A549 (cell line): ENCODE measurements around the gene PNPLA1. TPM values are rescaled to one million over a fixed set of nuclear protein-coding genes. Genes with fewer than 3 reads are reported as not detected.

ENCODE experiments used
- ATAC-seq, 2 experiments: fragments of 200-7000 bp in 1 of 2; fragments of >200 bp in 1 of 2; cut with Nextera tagmentation in 1 of 2; cut with Tn5 transposase in 1 of 2; 3 replicates each; pipeline versions ENCODE4 v1.8.0 to v1.9.1; 2018 to 2020; ENCODE audit warnings: mild to moderate bottlenecking in 1 of 2, moderate library complexity in 1 of 2
- CTCF ChIA-PET: fragments of 300-600 bp; sonication (Branson Sonifier 250); formaldehyde crosslinking; extraction: SDS; loops from one replicate; lab custom pipeline; 2021; ENCODE audit warnings: antibody characterized with exemption, inconsistent platforms; lab: Yijun Ruan, JAX
- POLR2A ChIA-PET: fragments of 350-600 bp; formaldehyde crosslinking; extraction: SDS; loops from one replicate; lab custom pipeline; 2021; ENCODE audit warnings: antibody characterized with exemption, inconsistent platforms; lab: Yijun Ruan, JAX
- DNase-seq, 2 experiments: peaks; one replicate each; pipeline versions ENCODE4 v3.0.0 to v3.0.0-alpha.2; 2011 to 2016; ENCODE audit warnings: low read depth in 1 of 2, low spot score in 1 of 2
- FAIRE-seq: peaks from 2 replicates; lab custom pipeline; 2011; peaks lifted over from hg19 to GRCh38; lab: Jason Lieb, UNC
- H3K27ac ChIP-seq, 2 experiments: fragments of >200 bp; sonication (Bioruptor Twin); formaldehyde crosslinking; 3 replicates each; pipeline ENCODE4 v1.5.1; 2016 to 2017
- H3K4me1 ChIP-seq: fragments of >200 bp; sonication (Bioruptor Twin); formaldehyde crosslinking; 3 replicates; pipeline ENCODE4 v1.6.1; 2016
- H3K4me2 ChIP-seq: fragments of >200 bp; sonication (Bioruptor Twin); formaldehyde crosslinking; 3 replicates; pipeline ENCODE4 v1.6.1; 2016
- H3K4me3 ChIP-seq: fragments of >200 bp; sonication (Bioruptor Twin); formaldehyde crosslinking; 3 replicates; pipeline ENCODE4 v1.5.1; 2016
- H3K9me3 ChIP-seq: fragments of >200 bp; sonication (Bioruptor Twin); formaldehyde crosslinking; 3 replicates; pipeline ENCODE4 v1.6.1; 2016
- BHLHE40 ChIP-seq: IDR thresholded peaks from 2 replicates; pipeline ENCODE4 v1.6.1; 2012; ENCODE audit warnings: low read depth, low read length, inconsistent platforms
- EHF ChIP-seq: fragments of 250-450 bp; sonication (Bioruptor Pico); IDR thresholded peaks from 2 replicates; pipeline ENCODE4 v1.5.0; 2020; ENCODE audit warnings: mild to moderate bottlenecking
- ESRRA ChIP-seq: fragments of 150-350 bp; IDR thresholded peaks from 2 replicates; pipeline ENCODE4 v1.6.1; 2014; ENCODE audit warnings: mild to moderate bottlenecking, low read length, borderline replicate concordance
- GATA3 ChIP-seq: IDR thresholded peaks from 2 replicates; pipeline ENCODE4 v1.6.1; 2012; ENCODE audit warnings: borderline replicate concordance
- HDAC2 ChIP-seq: fragments of 200-600 bp; sonication (generic); IDR thresholded peaks from 2 replicates; pipeline ENCODE4 v1.6.1; 2016
- HMGXB4 ChIP-seq: fragments of 250-450 bp; sonication (Bioruptor Pico); IDR thresholded peaks from 2 replicates; pipeline ENCODE4 v1.5.0; 2021; ENCODE audit warnings: mild to moderate bottlenecking, moderate library complexity, borderline replicate concordance
- KDM5A ChIP-seq: fragments of 200-600 bp; sonication (generic); IDR thresholded peaks from 2 replicates; pipeline ENCODE4 v1.6.1; 2016; ENCODE audit warnings: antibody characterized with exemption, mild to moderate bottlenecking
- NPAS2 ChIP-seq: fragments of 250-450 bp; sonication (Bioruptor Pico); IDR thresholded peaks from 2 replicates; pipeline ENCODE4 v1.8.0; 2022; ENCODE audit warnings: mild to moderate bottlenecking, moderate library complexity, borderline replicate concordance
- PBX3 ChIP-seq: IDR thresholded peaks from 2 replicates; pipeline ENCODE4 v1.6.1; 2012
- PHF8 ChIP-seq: fragments of 200-600 bp; sonication (generic); IDR thresholded peaks from 2 replicates; pipeline ENCODE4 v1.6.1; 2016; ENCODE audit warnings: low read depth, mild to moderate bottlenecking, antibody characterized with exemption, moderate library complexity, borderline replicate concordance
- RAD21 ChIP-seq, 2 experiments: fragments of >200 bp in 1 of 2; sonication (Bioruptor Twin) in 1 of 2; formaldehyde crosslinking in 1 of 2; IDR thresholded peaks in 1 of 2; conservative IDR thresholded peaks in 1 of 2; 2 replicates in 1 of 2; 3 replicates in 1 of 2; pipeline ENCODE4 v1.6.1; 2012 to 2018; ENCODE audit warnings: inconsistent platforms in 1 of 2
- USF2 ChIP-seq: fragments of 450-650 bp; IDR thresholded peaks from 2 replicates; pipeline ENCODE4 v1.6.1; 2014; ENCODE audit warnings: antibody characterized with exemption
- WGBS: methylation state at CpG from one replicate; pipeline ENCODE4 v1.1.6; 2017; ENCODE audit errors: missing lambda C conversion rate; 5-methylcytosine and 5-hydroxymethylcytosine counted together
- polyA plus RNA-seq, 4 experiments: library from polyadenylated mRNA; depleted of rRNA in 3 of 4; stranded (reverse); fragments of >200 nt; fragmentation: RNase III in 1 of 4; extraction: RNeasy Plus Mini Kit Qiagen cat#74134 plus additional on column Dnase treatment in 1 of 4; gene quantifications; 2 replicates in 3 of 4; 3 replicates in 1 of 4; pipeline ENCODE4 v1.2.3, GENCODE V29; 2011 to 2017

The PNPLA1 gene
- polyA plus RNA-seq, 2 of the 4 experiments (the other 2 are of a cell fraction), result 0.09 TPM; not detected in 1

GRCh38 chr6:36242626-36243025 lies 27.2 kb upstream of the PNPLA1 start (continued):
- TF ChIP-seq PHF8 (no peak), HDAC2 (no peak)

- POLR2A ChIA-PET, result no interaction called here
- no peak for DNase-seq
- no peak for TF ChIP-seq RAD21 (conservative IDR thresholded peaks at IDR 0.05 in 1 of 2, IDR thresholded peaks at IDR 0.05 in 1 of 2)
- no peak for ATAC-seq
- 44% methylated on average over 3 of the region's 3 CpGs for WGBS
- Histone ChIP-seq H3K4me3 (no peak overlapping the region), H3K9me3 (no peaks in the 10 kb centered on the region), H3K4me1 (no peaks in the 10 kb centered on the region), H3K4me2 (no peak overlapping the region), H3K27ac (no peak overlapping the region)
- CTCF ChIA-PET, result interaction anchor here (1.2 to 1.9 kb wide), 3 partner anchors 59 to 109 kb away, joined by 3 to 6 read pairs (median 4); no protein-coding TSS in a partner anchor
- no peak for FAIRE-seq
These were observed 26.2 kb upstream of the PNPLA1 start for GRCh38 chr6:36243562-36244212.

- TF ChIP-seq BHLHE40 (no peak), KDM5A (no peak), HMGXB4 (CRISPR knock-in tag) (no peak), RAD21 (conservative IDR thresholded peaks at IDR 0.05 in 1 of 2, IDR thresholded peaks at IDR 0.05 in 1 of 2) (no peak), GATA3 (no peak), EHF (CRISPR knock-in tag) (no peak)
- Histone ChIP-seq H3K9me3 (no peaks in the 10 kb centered on the region), H3K4me2 (no peak overlapping the region), H3K4me3 (no peak overlapping the region), H3K4me1 (no peaks in the 10 kb centered on the region), H3K27ac (no peak overlapping the region)
- CTCF ChIA-PET, result interaction anchor here (0.5 to 1.9 kb wide), 3 partner anchors 58 to 149 kb away, joined by 3 to 6 read pairs (median 3); no protein-coding TSS in a partner anchor
- no peak for ATAC-seq
- POLR2A ChIA-PET, result no interaction called here
- DNase-seq, result no peak
- WGBS, result 80% methylated on average over 8 of the region's 8 CpGs
- no peak for FAIRE-seq
These were observed 25.1 kb upstream of the PNPLA1 start for GRCh38 chr6:36244641-36245280.

- H3K4me2 ChIP-seq, result no peak overlapping the region
- no peak for TF ChIP-seq PBX3
- no peak for TF ChIP-seq KDM5A
- no peak for TF ChIP-seq NPAS2 (CRISPR knock-in tag)
- no peak for TF ChIP-seq USF2
- no peak for TF ChIP-seq ESRRA
- TF ChIP-seq, all 56 proteins: peak for 0
- H3K9me3 ChIP-seq, result no peaks in the 10 kb centered on the region
- ATAC-seq (no peak), FAIRE-seq (no peak), DNase-seq (no peak)
- H3K4me3 ChIP-seq, result no peak overlapping the region
- ChIA-PET POLR2A (no interaction called here), CTCF (interaction anchor here (1.3 to 1.9 kb wide), 3 partner anchors 16 to 150 kb away, joined by 3 to 6 read pairs (median 4); no protein-coding TSS in a partner anchor)
- WGBS, result 81% methylated on average over 6 of the region's 8 CpGs
- H3K27ac ChIP-seq, result no peak overlapping the region
- no peaks in the 10 kb centered on the region for H3K4me1 ChIP-seq
These were observed 24.2 kb upstream of the PNPLA1 start for GRCh38 chr6:36245572-36246061.
